KBM-7 (cell line): Measurements from ENCODE around the gene SUFU.

Experiments
- DNase-seq: peaks from one replicate; pipeline ENCODE4 v3.0.0-alpha.2; 2015
- in situ Hi-C: fragments of 300-500 bp; cut with MboI; formaldehyde crosslinking; loops from 2 replicates; pipeline ENCODE4 v1.14.3; 2020; ENCODE audit warnings: low sequenced_read_pairs, low pct_unique_long_range_greater_than_20kb, mixed read lengths

SUFU gene

DNA sequence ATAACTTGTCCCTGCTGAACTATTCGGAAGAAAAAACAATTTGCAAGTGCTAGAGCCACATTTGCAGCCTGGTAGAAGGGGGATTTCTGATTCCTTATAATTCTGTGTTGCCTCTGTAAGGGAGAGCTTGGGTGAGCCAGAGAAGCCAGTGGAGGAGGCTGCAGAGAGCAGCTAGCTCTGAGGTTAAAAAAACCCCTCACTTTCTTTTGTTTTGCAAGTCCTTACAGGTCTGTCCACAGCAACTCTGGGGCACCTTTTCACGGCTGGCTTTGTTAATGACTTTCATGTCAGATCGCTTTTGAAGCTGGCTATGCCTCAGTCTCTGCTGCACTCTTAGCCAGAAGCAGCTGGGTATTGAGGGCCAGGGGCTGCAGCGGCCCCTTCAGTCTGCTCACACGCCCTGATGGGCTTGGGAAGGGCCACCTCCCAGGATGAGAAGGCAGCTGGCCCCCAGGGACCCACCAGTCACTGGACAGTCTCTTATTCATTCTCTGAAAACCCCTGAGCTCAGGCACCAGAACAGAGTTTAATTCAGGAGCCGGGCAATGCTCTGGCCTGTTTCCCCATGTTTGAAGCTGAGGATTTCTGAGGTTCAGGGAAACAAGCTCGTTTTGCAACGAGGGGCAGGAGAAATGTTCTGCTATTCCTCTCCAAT lies 171.4 kb downstream of the SUFU start:
- DNase-seq: no peak
- in situ Hi-C loops: no loop called here

DNA sequence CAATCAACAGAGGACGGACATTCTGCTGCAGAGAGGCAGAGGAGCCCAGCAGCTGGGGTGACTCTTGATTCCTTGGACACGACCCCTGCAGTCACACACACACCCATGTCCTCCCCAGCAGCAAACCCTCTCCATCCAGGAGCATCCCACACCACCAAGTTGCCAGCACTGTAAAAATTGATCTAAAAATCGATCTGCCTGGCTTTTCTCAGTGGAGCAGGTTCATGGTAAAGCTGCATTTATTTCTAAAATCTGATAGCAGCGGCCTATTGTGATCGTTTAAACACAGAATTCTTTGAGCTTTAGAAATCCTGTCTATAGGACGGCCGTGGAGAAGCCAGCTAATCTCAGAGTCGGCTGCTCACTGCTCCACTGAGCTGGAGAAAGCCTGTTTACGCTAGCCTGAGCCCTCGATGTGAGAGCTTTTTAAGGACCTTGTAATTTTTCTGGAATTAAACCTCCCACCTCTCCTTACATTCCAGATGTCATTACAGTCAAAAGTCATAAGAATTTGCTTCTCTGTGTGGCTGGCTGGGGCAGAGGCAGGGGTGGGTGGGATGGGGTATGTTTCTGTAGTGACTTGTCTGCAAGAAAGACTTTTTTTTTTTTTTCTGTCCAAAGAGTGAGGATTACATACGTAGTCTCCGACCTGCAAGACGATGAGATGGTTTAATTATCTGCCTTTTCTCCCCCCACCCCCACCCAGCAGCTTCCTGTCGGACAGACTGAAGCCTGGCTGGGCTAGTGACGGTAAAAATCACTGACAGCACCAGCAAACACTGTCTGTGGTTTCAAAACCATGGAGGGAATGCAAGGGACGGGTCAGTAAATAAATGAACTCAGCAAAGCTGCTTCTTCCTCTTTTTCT lies 172.1 kb downstream of the SUFU start:
- in situ Hi-C loops: no loop called here

DNA sequence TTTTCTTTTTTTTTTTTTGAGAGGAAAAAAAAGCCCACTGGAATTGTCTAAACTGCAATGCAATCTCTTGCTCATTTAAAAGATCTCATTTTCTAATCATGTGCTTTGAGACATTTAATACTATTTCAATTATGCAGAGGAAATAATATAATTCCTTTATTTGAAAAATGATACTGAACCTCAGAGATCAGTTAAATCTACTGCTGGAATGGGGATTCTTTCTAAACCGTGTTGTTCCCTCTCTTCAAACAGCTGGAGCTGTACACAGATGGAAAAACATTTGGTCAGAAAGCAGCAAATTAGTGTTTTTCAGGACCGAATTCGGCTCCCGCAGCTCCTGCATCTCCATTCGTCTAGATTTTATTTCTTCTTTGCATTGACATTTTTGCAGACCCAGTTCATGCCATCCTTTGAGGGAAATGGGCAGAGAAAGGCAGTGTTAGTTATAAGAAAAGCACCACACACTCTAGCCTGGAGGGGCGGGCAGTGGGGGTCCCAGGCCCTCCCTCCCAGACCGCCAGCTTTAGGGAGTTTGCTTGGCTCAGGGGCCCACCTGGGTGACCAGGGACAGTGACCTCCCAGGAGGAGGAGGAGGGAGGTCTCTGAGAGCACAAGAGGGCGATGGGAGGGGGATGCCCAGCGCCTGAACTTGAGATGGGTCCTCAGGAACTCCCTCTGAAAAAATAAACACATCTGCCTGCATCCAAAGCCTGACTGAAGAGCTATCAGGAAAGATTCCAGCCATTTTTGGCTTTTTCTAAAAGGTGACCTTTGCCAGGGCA lies 173.0 kb downstream of the SUFU start:
- no peak for DNase-seq
- in situ Hi-C loops: no loop called here

More for the DNA sequence above, 172.1 kb downstream of the SUFU start:
- DNase-seq: peak; percentile 82

DNA sequence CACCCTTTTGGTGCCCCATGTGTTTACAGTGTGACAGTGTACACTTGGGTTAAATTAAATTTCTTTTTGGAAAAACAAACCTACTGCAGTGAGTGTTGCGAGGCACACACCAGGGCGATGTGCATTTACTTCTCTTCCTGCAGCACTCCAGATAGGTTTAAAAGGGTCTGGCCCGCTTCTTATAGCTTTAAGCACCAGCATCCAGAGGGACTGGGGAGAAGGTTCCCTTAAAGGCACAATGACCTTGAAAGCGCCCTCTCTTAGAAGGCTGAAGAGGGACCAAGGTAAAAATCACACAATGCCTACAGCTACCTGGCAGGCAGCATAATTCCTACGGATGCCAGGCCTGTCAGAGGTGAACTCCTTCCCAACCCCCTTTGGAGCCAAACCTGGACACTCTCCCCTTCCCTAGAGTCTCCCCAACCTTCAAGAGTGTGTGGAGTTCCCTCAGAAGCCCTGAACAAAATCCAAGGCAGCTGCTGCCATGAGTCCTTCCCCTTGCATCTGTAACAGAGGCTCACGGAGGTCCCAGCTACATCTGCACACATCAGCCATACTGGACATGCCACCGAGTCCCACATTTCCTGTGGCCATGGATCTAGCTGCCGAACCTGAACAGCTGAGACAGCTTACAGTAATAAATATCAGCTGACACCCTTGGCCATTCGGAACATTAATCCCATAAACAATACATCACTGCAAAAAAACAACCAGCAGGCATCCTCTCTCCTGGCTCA lies 173.7 kb downstream of the SUFU start:
- in situ Hi-C loops: no loop called here
- DNase-seq: no peak

DNA sequence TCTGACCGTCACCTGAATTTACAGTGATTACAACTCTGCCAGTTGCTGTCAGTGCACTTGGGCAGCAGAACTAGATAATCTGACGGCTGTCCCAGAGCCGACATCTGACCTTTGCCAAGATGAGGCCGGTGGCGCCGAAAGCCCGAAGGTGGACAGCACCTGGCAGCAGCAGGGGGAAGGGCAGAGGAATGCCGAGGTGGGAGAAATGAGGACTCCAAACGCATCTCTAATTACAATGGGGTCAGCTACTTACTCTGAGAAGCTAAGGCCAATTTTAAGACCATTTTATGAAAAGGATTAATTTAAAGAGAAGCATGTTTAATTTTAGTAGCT lies 174.3 kb downstream of the SUFU start:
- in situ Hi-C loops: no loop called here
- no peak for DNase-seq

DNA sequence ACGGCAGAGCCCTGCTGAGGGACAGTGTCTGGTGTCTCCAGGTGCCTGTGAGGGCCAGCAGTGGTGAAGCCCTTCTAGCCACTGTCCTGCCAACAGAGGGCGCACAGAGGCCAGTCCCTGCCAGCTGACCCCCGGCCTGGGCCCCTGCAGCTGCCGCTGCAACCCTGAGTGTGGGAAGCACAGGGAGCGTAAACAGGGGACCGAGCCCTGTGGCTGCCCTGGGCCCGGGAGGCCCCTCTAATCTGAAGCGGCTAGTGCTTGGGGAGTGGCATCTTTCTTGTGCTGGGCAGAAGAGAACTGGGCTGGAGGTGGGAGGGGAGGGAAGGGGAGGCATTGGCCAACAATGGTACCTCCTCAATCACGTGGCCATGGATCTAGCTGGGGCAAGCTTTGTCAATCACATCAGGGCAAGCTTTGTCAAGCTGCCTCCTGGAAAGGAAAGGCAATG lies 175.1 kb downstream of the SUFU start:
- in situ Hi-C loops: no loop called here
- DNase-seq: peak; percentile 56

DNA sequence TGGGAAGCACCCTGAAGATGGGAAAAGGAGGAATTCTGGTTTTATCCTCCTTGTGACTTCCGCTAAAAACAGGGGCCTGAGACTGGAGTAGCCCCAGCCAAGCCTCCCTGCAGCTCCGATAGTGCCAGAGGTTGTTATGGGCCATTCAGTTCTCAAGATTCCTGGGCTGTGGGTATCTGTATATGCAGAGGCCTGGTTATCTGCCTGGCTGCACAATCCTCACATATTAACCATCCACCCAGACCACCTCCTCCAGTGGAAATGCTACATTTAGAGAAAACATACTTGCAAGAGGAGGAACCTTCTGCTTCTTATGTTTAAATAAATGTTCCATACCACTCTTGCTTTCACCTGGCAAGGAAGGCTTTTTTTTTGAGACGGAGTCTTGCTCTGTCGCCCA lies 175.8 kb downstream of the SUFU start:
- in situ Hi-C loops: no loop called here
- no peak for DNase-seq

DNA sequence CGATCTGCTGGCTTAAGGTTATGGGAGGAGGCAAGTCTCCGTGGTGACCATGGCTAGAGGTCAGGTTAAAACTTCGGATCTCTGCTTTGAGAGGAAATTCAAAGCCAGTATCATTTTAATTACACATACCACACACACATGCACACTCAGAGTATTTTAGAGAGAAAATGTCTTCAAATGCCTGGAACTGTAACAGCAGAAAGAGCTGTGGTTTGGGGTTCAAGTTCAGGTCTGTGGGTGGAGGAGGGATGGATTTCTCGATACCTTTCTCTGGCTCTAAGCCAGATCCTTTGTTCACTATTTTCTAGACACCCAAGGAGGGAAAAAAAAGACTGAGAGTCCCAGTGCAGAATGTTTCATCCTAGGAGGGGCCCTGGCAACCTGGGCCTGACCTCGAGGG lies 177.9 kb downstream of the SUFU start:
- no peak for DNase-seq
- in situ Hi-C loops: no loop called here

DNA sequence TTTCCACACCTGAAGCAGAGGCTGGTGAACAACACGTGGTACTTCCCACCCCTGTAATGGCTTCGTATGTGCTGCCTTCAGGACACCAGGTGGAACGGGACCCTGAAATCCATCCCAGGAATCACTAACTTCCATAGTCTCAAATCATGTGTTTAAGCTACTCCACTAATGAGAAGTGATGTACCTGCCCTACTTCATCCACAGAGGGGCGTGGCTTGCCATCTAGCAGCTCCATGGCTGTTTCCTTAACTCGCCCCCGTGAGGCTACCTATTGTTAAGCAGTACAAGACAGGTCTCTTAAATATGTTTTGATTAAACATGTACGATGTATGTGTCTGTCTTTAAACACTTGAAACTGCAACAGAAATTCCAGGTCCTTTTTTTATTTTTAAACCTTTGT lies 178.6 kb downstream of the SUFU start:
- in situ Hi-C loops: no loop called here
- DNase-seq: no peak

DNA sequence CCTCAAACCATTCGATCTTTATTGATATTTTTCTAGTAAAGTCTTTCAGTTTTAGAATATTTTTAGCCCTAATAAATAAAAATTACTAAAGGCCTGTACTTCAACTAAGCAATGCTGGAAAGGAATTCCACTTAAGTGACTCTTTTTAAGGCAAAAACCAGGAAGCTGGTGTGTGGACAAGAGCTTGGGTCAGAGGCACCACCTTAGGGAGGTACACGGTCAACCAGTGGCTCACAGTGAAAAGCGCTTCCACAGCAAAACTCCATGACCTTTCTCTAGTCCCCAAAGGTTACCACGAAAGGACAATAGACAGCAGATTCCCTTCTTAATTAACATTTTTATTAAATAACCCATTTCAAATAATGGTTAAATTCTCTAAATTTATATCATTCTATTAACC lies 179.2 kb downstream of the SUFU start:
- DNase-seq: no peak
- in situ Hi-C loops: no loop called here
